Astrocyte (in vitro differentiated cells and primary cell): ENCODE results near the gene COG1. TPM values are rescaled to one million over a fixed set of nuclear protein-coding genes. Genes with fewer than 3 reads are reported as not detected.

Experiments used
- DNase-seq: peaks from one replicate; pipeline ENCODE4 v3.0.0-alpha.2; 2010; ENCODE audit warnings: low read depth
- FAIRE-seq: peaks from 2 replicates; lab custom pipeline; 2011; peaks lifted over from hg19 to GRCh38; lab: Jason Lieb, UNC
- H2AFZ ChIP-seq: 2 replicates; pipeline ENCODE4 v1.6.0; 2012; ENCODE audit warnings: low read depth, low read length, inconsistent platforms
- H3K27ac ChIP-seq: 2 replicates; pipeline ENCODE4 v1.5.1; 2011; ENCODE audit warnings: low read depth, low read length, inconsistent platforms
- H3K27me3 ChIP-seq: 2 replicates; pipeline ENCODE4 v1.6.0; 2011; ENCODE audit warnings: low read length, inconsistent platforms; ENCODE audit not compliant: insufficient read depth
- H3K36me3 ChIP-seq: 2 replicates; pipeline ENCODE4 v1.5.1; 2011; ENCODE audit warnings: low read length, inconsistent platforms; ENCODE audit not compliant: insufficient read depth
- H3K4me1 ChIP-seq: 2 replicates; pipeline ENCODE4 v1.5.1; 2011; ENCODE audit warnings: low read length, inconsistent platforms; ENCODE audit not compliant: insufficient read depth
- H3K4me2 ChIP-seq: 2 replicates; pipeline ENCODE4 v1.6.0; 2012; ENCODE audit warnings: low read length, inconsistent platforms
- H3K4me3 ChIP-seq: 2 replicates; pipeline ENCODE4 v1.5.1; 2011; ENCODE audit warnings: low read depth, mild to moderate bottlenecking, low read length, inconsistent platforms; ENCODE audit not compliant: insufficient read depth
- H3K79me2 ChIP-seq: 2 replicates; pipeline ENCODE4 v1.6.0; 2012; ENCODE audit warnings: mild to moderate bottlenecking, low read length, inconsistent platforms; ENCODE audit not compliant: insufficient read depth
- H3K9ac ChIP-seq: 2 replicates; pipeline ENCODE4 v1.6.0; 2012; ENCODE audit warnings: mild to moderate bottlenecking, low read length, inconsistent platforms
- H3K9me3 ChIP-seq: 2 replicates; pipeline ENCODE4 v1.5.1; 2012; ENCODE audit warnings: low read depth, mild to moderate bottlenecking, low read length, inconsistent platforms; ENCODE audit not compliant: insufficient read depth
- H4K20me1 ChIP-seq: 2 replicates; pipeline ENCODE4 v1.6.0; 2012; ENCODE audit warnings: low read length, inconsistent platforms; ENCODE audit not compliant: insufficient read depth
- H3K27ac Mint-ChIP-seq: one replicate; pipeline ENCODE4 v1.8.0; 2021; ENCODE audit warnings: mild to moderate bottlenecking, mixed read lengths; ENCODE audit not compliant: unreplicated experiment
- H3K27me3 Mint-ChIP-seq: one replicate; pipeline ENCODE4 v1.8.0; 2021; ENCODE audit warnings: low read depth, mixed read lengths; ENCODE audit not compliant: unreplicated experiment
- H3K36me3 Mint-ChIP-seq: one replicate; pipeline ENCODE4 v1.8.0; 2021; ENCODE audit warnings: low read depth, mixed read lengths; ENCODE audit not compliant: unreplicated experiment
- H3K4me1 Mint-ChIP-seq: one replicate; pipeline ENCODE4 v1.8.0; 2021; ENCODE audit warnings: low read depth, mixed read lengths; ENCODE audit not compliant: unreplicated experiment
- H3K4me3 Mint-ChIP-seq: one replicate; pipeline ENCODE4 v1.8.0; 2021; ENCODE audit warnings: mild to moderate bottlenecking, moderate library complexity, mixed read lengths; ENCODE audit not compliant: unreplicated experiment
- H3K9me3 Mint-ChIP-seq: one replicate; pipeline ENCODE4 v1.8.0; 2021; ENCODE audit warnings: mild to moderate bottlenecking, mixed read lengths; ENCODE audit not compliant: unreplicated experiment
- CTCF ChIP-seq: IDR thresholded peaks from 2 replicates; pipeline ENCODE4 v1.5.1; 2011; ENCODE audit warnings: low read depth, mild to moderate bottlenecking, inconsistent platforms, low read length, moderate library complexity; ENCODE audit not compliant: insufficient read depth
- EZH2 ChIP-seq: IDR thresholded peaks from 2 replicates; pipeline ENCODE4 v1.6.1; 2012; ENCODE audit warnings: mild to moderate bottlenecking, low read length, inconsistent platforms; ENCODE audit not compliant: insufficient read depth
- total RNA-seq: library from RNA; stranded (reverse); gene quantifications from 2 replicates; pipeline ENCODE4 v1.2.1, GENCODE V29; 2021

COG1 gene
- total RNA-seq, 1 donor from 2014 or later: 34.4 TPM

DNA sequence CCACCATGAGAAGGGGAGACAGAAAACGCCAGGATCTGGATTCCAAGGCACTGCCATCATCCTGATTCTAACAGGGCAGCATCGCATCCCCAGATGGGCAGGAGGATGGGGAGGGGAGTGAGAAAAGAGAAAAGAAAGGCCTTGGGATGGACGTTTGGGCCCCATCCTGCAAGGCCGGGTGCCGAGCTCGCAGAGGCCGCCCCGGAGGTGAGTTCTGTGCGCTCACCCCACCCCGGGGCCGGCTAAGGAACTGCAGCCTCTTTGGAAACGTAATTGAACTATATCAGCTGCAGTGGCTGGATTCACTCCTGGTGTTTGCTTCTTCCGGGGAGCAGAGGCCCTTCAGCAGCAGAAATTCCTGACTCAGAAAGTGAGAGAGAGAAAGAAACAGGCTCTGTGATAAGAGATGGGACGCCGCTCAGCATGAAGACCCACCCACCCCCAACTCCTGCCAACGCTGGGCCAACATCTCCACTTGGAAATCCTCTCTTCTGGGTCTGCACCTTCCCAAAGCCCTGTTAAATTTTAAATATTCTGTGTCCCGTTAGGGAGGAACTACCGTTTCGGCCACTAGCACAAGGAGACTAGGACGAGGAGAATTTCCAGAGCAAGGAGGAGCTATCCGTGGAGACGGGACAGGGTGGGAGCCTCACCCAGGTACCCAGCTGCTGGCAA lies 36.6 kb upstream of the COG1 start:
- Histone ChIP-seq H3K4me3 (no peak overlapping the region), H4K20me1 (no peaks in the 10 kb centered on the region), H3K9me3 (no peaks in the 10 kb centered on the region), H3K9ac (no peak overlapping the region), H3K4me2 (peak overlapping the region; percentile 41), H3K36me3 (no peaks in the 10 kb centered on the region), H3K79me2 (no peaks in the 10 kb centered on the region), H3K27me3 (peaks cover 4% of the 10 kb centered on the region), H3K4me1 (no peaks in the 10 kb centered on the region), H2AFZ (peak overlapping the region; percentile 71), H3K27ac (no peak overlapping the region)
- H3K27me3 Mint-ChIP-seq: peaks cover 20% of the 10 kb centered on the region
- peaks cover 13% of the 10 kb centered on the region for H3K4me1 Mint-ChIP-seq
- DNase-seq: peak; percentile 39
- no peak for FAIRE-seq
- no peaks in the 10 kb centered on the region for H3K36me3 Mint-ChIP-seq
- TF ChIP-seq EZH2 (no peak), CTCF (peak; percentile 60)
- H3K9me3 Mint-ChIP-seq: peaks cover 1% of the 10 kb centered on the region
- H3K4me3 Mint-ChIP-seq: no peak overlapping the region
- no peak overlapping the region for H3K27ac Mint-ChIP-seq

DNA sequence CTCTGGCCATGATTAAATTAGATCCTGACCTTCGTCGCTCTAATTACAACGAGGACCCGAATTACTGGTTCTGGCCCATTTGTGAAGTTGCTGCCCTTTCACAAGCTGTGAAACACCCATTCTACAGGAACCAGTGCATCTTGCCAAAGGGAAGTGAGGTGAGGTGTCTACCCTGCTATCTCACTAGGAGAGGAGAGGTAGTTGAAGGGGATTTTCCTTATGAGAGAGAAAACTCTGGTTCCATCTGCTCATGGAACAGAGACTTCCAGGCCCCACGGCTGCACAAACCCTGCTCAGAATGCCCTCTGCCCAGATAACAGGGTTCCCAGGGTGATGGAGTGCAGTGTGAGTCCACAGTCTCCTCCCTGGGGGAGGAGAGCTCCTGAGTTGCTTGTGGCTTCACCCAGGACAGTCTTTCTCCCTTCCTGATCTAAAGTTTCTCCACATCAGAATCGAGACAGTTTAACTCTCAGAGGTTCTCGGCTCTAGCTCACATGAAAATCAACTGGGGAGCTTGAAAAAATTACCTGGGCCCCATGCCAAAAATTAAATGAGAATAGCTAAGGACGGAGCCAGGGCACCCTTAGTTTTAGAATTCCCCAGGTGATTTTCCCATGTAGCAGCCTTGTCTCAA lies 35.9 kb upstream of the COG1 start:
- no peaks in the 10 kb centered on the region for H3K4me1 ChIP-seq
- no peak overlapping the region for H3K27ac ChIP-seq
- H3K36me3 ChIP-seq: no peaks in the 10 kb centered on the region
- H3K9ac ChIP-seq: no peak overlapping the region
- no peak for TF ChIP-seq CTCF
- no peak for TF ChIP-seq EZH2
- H3K79me2 ChIP-seq: no peaks in the 10 kb centered on the region
- no peak overlapping the region for H3K4me3 ChIP-seq
- no peaks in the 10 kb centered on the region for H3K9me3 ChIP-seq
- DNase-seq (no peak), FAIRE-seq (no peak)
- H2AFZ ChIP-seq: no peak overlapping the region
- no peaks in the 10 kb centered on the region for H3K9me3 Mint-ChIP-seq
- peaks cover 7% of the 10 kb centered on the region for H3K27me3 ChIP-seq
- no peak overlapping the region for H3K27ac Mint-ChIP-seq
- no peak overlapping the region for H3K4me3 Mint-ChIP-seq
- H3K36me3 Mint-ChIP-seq: no peaks in the 10 kb centered on the region
- peaks cover 20% of the 10 kb centered on the region for H3K27me3 Mint-ChIP-seq
- peaks cover 13% of the 10 kb centered on the region for H3K4me1 Mint-ChIP-seq
- no peak overlapping the region for H3K4me2 ChIP-seq
- H4K20me1 ChIP-seq: no peaks in the 10 kb centered on the region

- Histone ChIP-seq H3K9ac (no peak overlapping the region), H3K9me3 (no peaks in the 10 kb centered on the region), H3K27me3 (peaks cover 7% of the 10 kb centered on the region), H2AFZ (no peak overlapping the region), H3K79me2 (no peaks in the 10 kb centered on the region), H3K27ac (no peak overlapping the region), H3K4me1 (no peaks in the 10 kb centered on the region), H3K4me2 (no peak overlapping the region), H4K20me1 (no peaks in the 10 kb centered on the region), H3K36me3 (no peaks in the 10 kb centered on the region), H3K4me3 (no peak overlapping the region)
- peaks cover under 1% of the 10 kb centered on the region for H3K9me3 Mint-ChIP-seq
- peaks cover 12% of the 10 kb centered on the region for H3K4me1 Mint-ChIP-seq
- FAIRE-seq (no peak), DNase-seq (no peak)
- H3K4me3 Mint-ChIP-seq: no peak overlapping the region
- peaks cover 22% of the 10 kb centered on the region for H3K27me3 Mint-ChIP-seq
- TF ChIP-seq EZH2: no peak
- no peak for TF ChIP-seq CTCF
- H3K36me3 Mint-ChIP-seq: peaks cover under 1% of the 10 kb centered on the region
- H3K27ac Mint-ChIP-seq: no peak overlapping the region
Measured at GRCh38 chr17:73157521-73157890, 35.3 kb upstream of the COG1 start.
